ENCODE measurements around the gene SEC24D.

The SEC24D gene

GRCh38 chr4:118843237-118843636, 7.3 kb upstream of the SEC24D start:
- FAIRE-seq: no peak

- FAIRE-seq: no peak
Observed at GRCh38 chr4:118842055-118842454, 6.1 kb upstream of the SEC24D start.

- FAIRE-seq: no peak
Observed at GRCh38 chr4:118839221-118839927, 3.4 kb upstream of the SEC24D start.

GRCh38 chr4:118837121-118837507, 1.2 kb upstream of the SEC24D start:
- FAIRE-seq: no peak

- FAIRE-seq: no peak
Observed at GRCh38 chr4:118836301-118837120, 585 bp upstream of the SEC24D start.

GRCh38 chr4:118834960-118835569, 861 bp downstream of the SEC24D start:
- no peak for FAIRE-seq

GRCh38 chr4:118834070-118834469, 1.9 kb downstream of the SEC24D start:
- no peak for FAIRE-seq

- FAIRE-seq: no peak
Observed at GRCh38 chr4:118833192-118833820, 2.6 kb downstream of the SEC24D start.

- no peak for FAIRE-seq
Observed at GRCh38 chr4:118829107-118829506, 6.8 kb downstream of the SEC24D start.

- FAIRE-seq: no peak
Observed at GRCh38 chr4:118826723-118827444, 9.0 kb downstream of the SEC24D start.

GRCh38 chr4:118825799-118826198, 10.1 kb downstream of the SEC24D start:
- FAIRE-seq: no peak

GRCh38 chr4:118824141-118824540, 11.8 kb downstream of the SEC24D start:
- FAIRE-seq: no peak

GRCh38 chr4:118823471-118823870, 12.5 kb downstream of the SEC24D start:
- no peak for FAIRE-seq

GRCh38 chr4:118821590-118822293, 14.2 kb downstream of the SEC24D start:
- no peak for FAIRE-seq

GRCh38 chr4:118817178-118817930, 18.6 kb downstream of the SEC24D start:
- FAIRE-seq: no peak

- no peak for FAIRE-seq
Observed at GRCh38 chr4:118816538-118817177, 19.3 kb downstream of the SEC24D start.

- FAIRE-seq: no peak
Observed at GRCh38 chr4:118814891-118815290, 21.0 kb downstream of the SEC24D start.

- no peak for FAIRE-seq
Observed at GRCh38 chr4:118814058-118814457, 21.9 kb downstream of the SEC24D start.

GRCh38 chr4:118813561-118813960, 22.4 kb downstream of the SEC24D start:
- no peak for FAIRE-seq

- FAIRE-seq: no peak
Observed at GRCh38 chr4:118811832-118812231, 24.1 kb downstream of the SEC24D start.

Measured in G401.6 (cell line).